Posterior cingulate gyrus (tissue), 11 donors: ENCODE data around the gene LTB4R.

Experiments used
- DNase-seq, 10 donors: peaks; one replicate each; pipeline versions ENCODE4 v3.0.0 to v3.0.0-alpha.2; 2020 to 2021; ENCODE audit warnings: mixed read lengths in 3 of 10
- intact Hi-C: fragments of 100-400 bp; cut with DNase I; formaldehyde crosslinking; loops from one replicate; pipeline ENCODE4 v1.15.1; 2023

The LTB4R gene

GRCh38 chr14:24362241-24362960 lies 51.1 kb downstream of the LTB4R start:
- DNase-seq = peak in 1 of 10 donors; percentile 60
- intact Hi-C loops = no loop called here

GRCh38 chr14:24363401-24363800 lies 52.1 kb downstream of the LTB4R start:
- intact Hi-C loops = no loop called here

GRCh38 chr14:24364841-24365240 lies 53.5 kb downstream of the LTB4R start:
- intact Hi-C loops = loop anchor here (5.0 kb wide), 1 partner anchor 62 kb away; the partner anchor contains the start of genes CBLN3 and KHNYN

More at GRCh38 chr14:24363401-24363800, 52.1 kb downstream of the LTB4R start:
- DNase-seq = peak in 1 of 10 donors; percentile 36

GRCh38 chr14:24365600-24366412 lies 54.5 kb downstream of the LTB4R start:
- intact Hi-C loops = loop anchor here (5.0 kb wide), 1 partner anchor 61 kb away; the partner anchor contains the start of genes CBLN3 and KHNYN
- peak in 8 of 10 donors; percentile 15 to 92 (median 52) for DNase-seq

More at GRCh38 chr14:24364841-24365240, 53.5 kb downstream of the LTB4R start:
- no peak for DNase-seq

GRCh38 chr14:24366413-24366720 lies 55.1 kb downstream of the LTB4R start:
- intact Hi-C loops = loop anchor here (5.0 kb wide), 1 partner anchor 61 kb away; the partner anchor contains the start of genes CBLN3 and KHNYN
- DNase-seq = peak in 1 of 10 donors; percentile 77

GRCh38 chr14:24366721-24367513 lies 55.6 kb downstream of the LTB4R start:
- DNase-seq = peak in 6 of 10 donors; percentile 8 to 89 (median 38)
- intact Hi-C loops = loop anchor here (5.0 kb wide), 1 partner anchor 60 kb away; the partner anchor contains the start of genes CBLN3 and KHNYN
